PC-3 (cell line): ENCODE data around the gene CAMTA2. TPM values are rescaled to one million over a fixed set of nuclear protein-coding genes. Genes with fewer than 3 reads are reported as not detected.

Source experiments
- ATAC-seq: fragments of 200-7000 bp; cut with Tn5 transposase; 2 replicates; pipeline ENCODE4 v1.9.1; 2020; ENCODE audit warnings: mild to moderate bottlenecking, moderate library complexity
- BruUV-seq: library from RNA; stranded (reverse); fragments of 400-500 nt; replicated peaks from 2 replicates; lab custom pipeline; 2021; lab: Mats Ljungman, UMichigan
- CTCF ChIA-PET: fragments of 300-600 bp; sonication (Branson Sonifier 250); formaldehyde crosslinking; loops from one replicate; lab custom pipeline; 2022; ENCODE audit warnings: antibody characterized with exemption; lab: Charles Lee
- POLR2A ChIA-PET: fragments of 300-600 bp; sonication (Branson Sonifier 250); formaldehyde crosslinking; loops from one replicate; lab custom pipeline; 2022; ENCODE audit warnings: antibody characterized with exemption; ENCODE audit not compliant: unreplicated experiment; lab: Charles Lee
- DNase-seq: peaks from one replicate; pipeline ENCODE4 v3.0.0-alpha.2; 2015
- H2AFZ ChIP-seq: fragments of 300-600 bp; sonication (generic); 2 replicates; pipeline ENCODE4 v1.6.0; 2016; ENCODE audit warnings: antibody characterized with exemption, low read length
- H3F3A ChIP-seq: fragments of 300-600 bp; sonication (generic); one replicate; pipeline ENCODE4 v1.6.0; 2017; ENCODE audit warnings: antibody characterized with exemption, low read length, control low read depth, mild to moderate bottlenecking; ENCODE audit not compliant: unreplicated experiment
- H3K27ac ChIP-seq: fragments of 300-600 bp; sonication (generic); 2 replicates; pipeline ENCODE4 v1.5.1; 2016; ENCODE audit warnings: mild to moderate bottlenecking, low read length
- H3K27me3 ChIP-seq: fragments of 300-600 bp; sonication (generic); 2 replicates; pipeline ENCODE4 v1.6.1; 2016; ENCODE audit warnings: low read length, mixed read lengths
- H3K36me3 ChIP-seq: fragments of 300-600 bp; sonication (generic); 2 replicates; pipeline ENCODE4 v1.6.1; 2016; ENCODE audit warnings: low read depth, mixed run types, low read length, mixed read lengths
- H3K4me1 ChIP-seq: fragments of 300-600 bp; sonication (generic); 2 replicates; pipeline ENCODE4 v1.5.1; 2016; ENCODE audit warnings: low read length; ENCODE audit not compliant: insufficient read depth
- H3K4me2 ChIP-seq: fragments of 300-600 bp; sonication (generic); 2 replicates; pipeline ENCODE4 v1.6.0; 2016; ENCODE audit warnings: low read length
- H3K4me3 ChIP-seq: fragments of 300-600 bp; sonication (generic); 2 replicates; pipeline ENCODE4 v1.5.1; 2016; ENCODE audit warnings: mild to moderate bottlenecking, low read length, mixed read lengths
- H3K79me2 ChIP-seq: fragments of 300-600 bp; sonication (generic); 2 replicates; pipeline ENCODE4 v1.6.1; 2017; ENCODE audit warnings: low read length, mixed read lengths
- H3K9ac ChIP-seq: fragments of 300-600 bp; sonication (generic); 2 replicates; pipeline ENCODE4 v1.6.0; 2016; ENCODE audit warnings: mild to moderate bottlenecking, low read length
- H3K9me2 ChIP-seq: fragments of 300-600 bp; sonication (generic); replicated peaks from 2 replicates; pipeline ENCODE4 v1.6.1; 2016; ENCODE audit warnings: mixed run types, low read length, mixed read lengths
- H3K9me3 ChIP-seq: fragments of 300-600 bp; sonication (generic); 2 replicates; pipeline ENCODE4 v1.6.1; 2016; ENCODE audit warnings: low read length, mixed read lengths
- H4K20me1 ChIP-seq: fragments of 300-600 bp; sonication (generic); 2 replicates; pipeline ENCODE4 v1.6.1; 2016; ENCODE audit warnings: low read length, mixed read lengths
- EZH2 ChIP-seq: fragments of 300-600 bp; sonication (generic); IDR thresholded peaks from one replicate; pipeline ENCODE4 v1.6.1; 2017; ENCODE audit warnings: antibody characterized with exemption, mild to moderate bottlenecking, low read length; ENCODE audit not compliant: unreplicated experiment
- EZH2phosphoT487 ChIP-seq: fragments of 300-600 bp; sonication (generic); IDR thresholded peaks from 2 replicates; pipeline ENCODE4 v1.6.1; 2018; ENCODE audit warnings: mild to moderate bottlenecking, antibody characterized with exemption, low read length, borderline replicate concordance
- intact Hi-C: fragments of 100-400 bp; cut with micrococcal nuclease; formaldehyde crosslinking; loops from 2 replicates; pipeline ENCODE4 v1.9.0; 2023
- total RNA-seq: library from RNA; depleted of rRNA; stranded (reverse); fragments of >200 nt; gene quantifications from 2 replicates; pipeline ENCODE4 v1.2.3, GENCODE V29; 2014
- TF ChIP-seq, protein P1 (sequence below): fragments of 300-600 bp; sonication (generic); conservative IDR thresholded peaks from 2 replicates; pipeline ENCODE4 v1.5.1; 2017; ENCODE audit warnings: antibody characterized with exemption, low read depth, mild to moderate bottlenecking, low read length

CAMTA2 gene
- total RNA-seq, 1 experiment from 2014 or later = 6.2 TPM

DNA sequence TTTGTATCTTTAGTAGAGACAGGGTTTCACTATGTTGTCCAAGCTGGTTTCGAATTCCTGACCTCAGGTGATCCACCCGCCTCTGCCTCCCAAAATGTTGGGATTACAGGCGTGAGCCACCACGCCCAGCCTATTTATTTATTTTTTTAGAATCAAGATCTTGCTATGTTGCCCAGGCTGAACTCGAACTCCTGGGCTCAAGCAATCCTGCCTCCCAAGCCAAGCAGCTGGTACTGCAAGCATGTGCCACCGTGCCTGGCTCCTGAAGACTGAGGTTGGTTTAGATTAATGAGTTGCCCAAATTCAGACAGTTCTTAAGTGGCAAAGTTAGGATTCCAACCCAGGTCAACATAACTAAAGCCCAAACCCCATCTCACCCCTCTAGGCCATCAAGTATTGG, 39.8 kb upstream of the CAMTA2 start:
- no peaks in the 10 kb centered on the region for H4K20me1 ChIP-seq
- H3K4me1 ChIP-seq = 0 out of 2 replicates have a peak, but pooled peaks cover 3% of the 10 kb centered on the region
- intact Hi-C loops = no loop called here
- no peak for DNase-seq
- TF ChIP-seq, protein P1, sequence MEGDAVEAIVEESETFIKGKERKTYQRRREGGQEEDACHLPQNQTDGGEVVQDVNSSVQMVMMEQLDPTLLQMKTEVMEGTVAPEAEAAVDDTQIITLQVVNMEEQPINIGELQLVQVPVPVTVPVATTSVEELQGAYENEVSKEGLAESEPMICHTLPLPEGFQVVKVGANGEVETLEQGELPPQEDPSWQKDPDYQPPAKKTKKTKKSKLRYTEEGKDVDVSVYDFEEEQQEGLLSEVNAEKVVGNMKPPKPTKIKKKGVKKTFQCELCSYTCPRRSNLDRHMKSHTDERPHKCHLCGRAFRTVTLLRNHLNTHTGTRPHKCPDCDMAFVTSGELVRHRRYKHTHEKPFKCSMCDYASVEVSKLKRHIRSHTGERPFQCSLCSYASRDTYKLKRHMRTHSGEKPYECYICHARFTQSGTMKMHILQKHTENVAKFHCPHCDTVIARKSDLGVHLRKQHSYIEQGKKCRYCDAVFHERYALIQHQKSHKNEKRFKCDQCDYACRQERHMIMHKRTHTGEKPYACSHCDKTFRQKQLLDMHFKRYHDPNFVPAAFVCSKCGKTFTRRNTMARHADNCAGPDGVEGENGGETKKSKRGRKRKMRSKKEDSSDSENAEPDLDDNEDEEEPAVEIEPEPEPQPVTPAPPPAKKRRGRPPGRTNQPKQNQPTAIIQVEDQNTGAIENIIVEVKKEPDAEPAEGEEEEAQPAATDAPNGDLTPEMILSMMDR = no peak
- TF ChIP-seq EZH2phosphoT487 (no peak), EZH2 (no peak)
- no TSS peak for BruUV-seq
- H3K9me2 ChIP-seq = no peaks in the 10 kb centered on the region
- H3F3A ChIP-seq = no peaks in the 10 kb centered on the region
- H3K36me3 ChIP-seq = 0 out of 2 replicates have a peak, but pooled peaks cover 3% of the 10 kb centered on the region
- H3K27ac ChIP-seq = no peak overlapping the region
- H3K9ac ChIP-seq = no peak overlapping the region
- no peak for ATAC-seq
- ChIA-PET POLR2A (no interaction called here), CTCF (no interaction called here)
- H3K4me2 ChIP-seq = no peak overlapping the region
- no peak overlapping the region for H2AFZ ChIP-seq
- H3K79me2 ChIP-seq = no peaks in the 10 kb centered on the region
- H3K27me3 ChIP-seq = no peaks in the 10 kb centered on the region
- no peaks in the 10 kb centered on the region for H3K9me3 ChIP-seq
- no peak overlapping the region for H3K4me3 ChIP-seq

DNA sequence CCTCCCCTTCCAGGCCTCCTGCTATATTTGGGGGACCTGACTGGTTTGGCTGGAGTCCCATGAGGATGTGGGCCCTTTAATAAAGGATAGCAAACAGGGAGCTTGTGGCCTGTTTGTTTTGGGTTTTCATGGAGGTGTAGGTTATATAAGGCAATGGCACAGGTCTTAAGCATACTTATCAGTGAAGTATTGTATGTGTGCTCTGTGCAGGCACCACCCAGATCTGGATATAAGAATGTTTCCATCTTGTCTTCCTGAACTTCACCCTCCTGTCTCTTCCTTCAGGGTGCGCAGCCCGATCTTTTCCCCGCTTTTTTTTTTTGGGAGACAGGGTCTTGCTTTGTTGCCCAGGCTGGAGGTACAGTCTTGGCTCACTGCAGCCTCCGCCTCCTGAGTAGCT, 37.1 kb upstream of the CAMTA2 start:
- H3K9me2 ChIP-seq = no peaks in the 10 kb centered on the region
- ATAC-seq (no peak), DNase-seq (no peak)
- ChIA-PET POLR2A (no interaction called here), CTCF (no interaction called here)
- no peak overlapping the region for H2AFZ ChIP-seq
- no peaks in the 10 kb centered on the region for H3K27me3 ChIP-seq
- H3K79me2 ChIP-seq = no peaks in the 10 kb centered on the region
- no peaks in the 10 kb centered on the region for H3K9me3 ChIP-seq
- no peaks in the 10 kb centered on the region for H3F3A ChIP-seq
- no TSS peak for BruUV-seq
- no peak overlapping the region for H3K4me2 ChIP-seq
- no peak overlapping the region for H3K27ac ChIP-seq
- intact Hi-C loops = no loop called here
- no peaks in the 10 kb centered on the region for H3K4me1 ChIP-seq
- no peak overlapping the region for H3K4me3 ChIP-seq
- 0 out of 2 replicates have a peak, but pooled peaks cover 6% of the 10 kb centered on the region for H3K36me3 ChIP-seq
- no peaks in the 10 kb centered on the region for H4K20me1 ChIP-seq
- no peak overlapping the region for H3K9ac ChIP-seq
- TF ChIP-seq EZH2 = no peak
- no peak for TF ChIP-seq EZH2phosphoT487
- TF ChIP-seq, protein P1 = no peak

DNA sequence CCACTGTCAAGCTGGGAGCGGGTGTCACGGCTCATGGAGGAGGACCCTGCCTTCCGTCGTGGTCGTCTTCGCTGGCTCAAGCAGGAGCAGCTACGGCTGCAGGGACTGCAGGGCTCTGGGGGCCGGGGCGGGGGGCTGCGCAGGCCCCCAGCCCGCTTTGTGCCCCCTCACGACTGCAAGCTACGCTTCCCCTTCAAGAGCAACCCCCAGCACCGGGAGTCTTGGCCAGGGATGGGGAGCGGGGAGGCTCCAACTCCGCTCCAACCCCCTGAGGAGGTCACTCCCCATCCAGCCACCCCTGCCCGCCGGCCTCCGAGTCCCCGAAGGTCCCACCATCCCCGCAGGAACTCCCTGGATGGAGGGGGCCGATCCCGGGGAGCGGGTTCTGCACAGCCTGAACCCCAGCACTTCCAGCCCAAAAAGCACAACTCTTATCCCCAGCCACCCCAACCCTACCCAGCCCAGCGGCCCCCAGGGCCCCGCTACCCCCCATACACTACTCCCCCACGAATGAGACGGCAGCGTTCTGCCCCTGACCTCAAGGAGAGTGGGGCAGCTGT, 36.2 kb upstream of the CAMTA2 start:
- BruUV-seq = no TSS peak
- ATAC-seq (no peak), DNase-seq (no peak)
- no peak overlapping the region for H2AFZ ChIP-seq
- intact Hi-C loops = no loop called here
- H3K79me2 ChIP-seq = no peaks in the 10 kb centered on the region
- H4K20me1 ChIP-seq = no peaks in the 10 kb centered on the region
- 0 out of 2 replicates have a peak, but pooled peaks cover 6% of the 10 kb centered on the region for H3K36me3 ChIP-seq
- no peaks in the 10 kb centered on the region for H3K4me1 ChIP-seq
- H3K9me3 ChIP-seq = no peaks in the 10 kb centered on the region
- TF ChIP-seq EZH2 = no peak
- TF ChIP-seq, protein P1 = no peak
- TF ChIP-seq EZH2phosphoT487 = no peak
- no peak overlapping the region for H3K4me3 ChIP-seq
- no peak overlapping the region for H3K27ac ChIP-seq
- POLR2A ChIA-PET = no interaction called here
- H3K4me2 ChIP-seq = no peak overlapping the region
- no peaks in the 10 kb centered on the region for H3F3A ChIP-seq
- no peaks in the 10 kb centered on the region for H3K9me2 ChIP-seq
- CTCF ChIA-PET = no interaction called here
- no peak overlapping the region for H3K9ac ChIP-seq
- H3K27me3 ChIP-seq = no peaks in the 10 kb centered on the region
